ENCODE measurements around the gene TLR5.
"Not testable (repeated sequence)": the region's sequence is repeated elsewhere in the genome, so short reads cannot be mapped to it uniquely, and the experiment has no call there.

TLR5 gene

GRCh38 chr1:223176437-223176836 lies 33.4 kb upstream of the TLR5 start:
- no peak overlapping the region for H3K9ac ChIP-seq (ENCODE audit: low read depth, low read length)
- no peak overlapping the region for H3K4me3 ChIP-seq (ENCODE audit: low read length)
- no peak overlapping the region for H3K27ac ChIP-seq (ENCODE audit: low read length)
- H3K36me3 ChIP-seq (ENCODE audit: insufficient read depth, low read depth, low read length) = no peaks in the 10 kb centered on the region
- H3K27me3 ChIP-seq (ENCODE audit: insufficient read depth, low read length) = peaks cover 18% of the 10 kb centered on the region; the same call in 1 of the 2 replicates
- H3K4me1 ChIP-seq (ENCODE audit: insufficient read depth, low read length) = 0 out of 2 replicates have a peak, but pooled peaks cover 7% of the 10 kb centered on the region
- H3K9me3 ChIP-seq (ENCODE audit: insufficient read depth, low read depth, low read length) = no peaks in the 10 kb centered on the region

- H3K9ac ChIP-seq (ENCODE audit: low read depth, low read length) = no peak overlapping the region
These were observed 32.6 kb upstream of the TLR5 start for GRCh38 chr1:223175633-223176032.

GRCh38 chr1:223175032-223175431 lies 32.0 kb upstream of the TLR5 start:
- no peaks in the 10 kb centered on the region for H3K9me3 ChIP-seq (ENCODE audit: insufficient read depth, low read depth, low read length)
- H3K9ac ChIP-seq (ENCODE audit: low read depth, low read length) = no peak overlapping the region
- no peaks in the 10 kb centered on the region for H3K36me3 ChIP-seq (ENCODE audit: insufficient read depth, low read depth, low read length)
- no peaks in the 10 kb centered on the region for H3K4me1 ChIP-seq (ENCODE audit: insufficient read depth, low read length)
- H3K27me3 ChIP-seq (ENCODE audit: insufficient read depth, low read length) = 0 out of 2 replicates have a peak, but pooled peaks cover 7% of the 10 kb centered on the region
- H3K4me3 ChIP-seq (ENCODE audit: low read length) = no peak overlapping the region
- no peak overlapping the region for H3K27ac ChIP-seq (ENCODE audit: low read length)

More at GRCh38 chr1:223175633-223176032, 32.6 kb upstream of the TLR5 start:
- H3K27ac ChIP-seq (ENCODE audit: low read length) = no peak overlapping the region
- H3K27me3 ChIP-seq (ENCODE audit: insufficient read depth, low read length) = 0 out of 2 replicates have a peak, but pooled peaks cover 10% of the 10 kb centered on the region
- H3K4me3 ChIP-seq (ENCODE audit: low read length) = no peak overlapping the region
- H3K4me1 ChIP-seq (ENCODE audit: insufficient read depth, low read length) = 0 out of 2 replicates have a peak, but pooled peaks cover 2% of the 10 kb centered on the region
- no peaks in the 10 kb centered on the region for H3K9me3 ChIP-seq (ENCODE audit: insufficient read depth, low read depth, low read length)
- no peaks in the 10 kb centered on the region for H3K36me3 ChIP-seq (ENCODE audit: insufficient read depth, low read depth, low read length)

- H3K9me3 ChIP-seq (ENCODE audit: insufficient read depth, low read depth, low read length); H3K36me3 ChIP-seq (ENCODE audit: insufficient read depth, low read depth, low read length); H3K27me3 ChIP-seq (ENCODE audit: insufficient read depth, low read length); H3K27ac ChIP-seq (ENCODE audit: low read length); H3K9ac ChIP-seq (ENCODE audit: low read depth, low read length); H3K4me3 ChIP-seq (ENCODE audit: low read length); H3K4me1 ChIP-seq (ENCODE audit: insufficient read depth, low read length): not testable (repeated sequence)
These were observed 26.4 kb upstream of the TLR5 start for GRCh38 chr1:223169458-223169857.

GRCh38 chr1:223161321-223161720 lies 18.3 kb upstream of the TLR5 start:
- Histone ChIP-seq H3K4me3 (ENCODE audit: low read length) (no peak overlapping the region), H3K27me3 (ENCODE audit: insufficient read depth, low read length) (no peaks in the 10 kb centered on the region), H3K9ac (ENCODE audit: low read depth, low read length) (no peak overlapping the region), H3K36me3 (ENCODE audit: insufficient read depth, low read depth, low read length) (no peaks in the 10 kb centered on the region), H3K4me1 (ENCODE audit: insufficient read depth, low read length) (no peaks in the 10 kb centered on the region), H3K27ac (ENCODE audit: low read length) (no peak overlapping the region), H3K9me3 (ENCODE audit: insufficient read depth, low read depth, low read length) (no peaks in the 10 kb centered on the region)

DNA sequence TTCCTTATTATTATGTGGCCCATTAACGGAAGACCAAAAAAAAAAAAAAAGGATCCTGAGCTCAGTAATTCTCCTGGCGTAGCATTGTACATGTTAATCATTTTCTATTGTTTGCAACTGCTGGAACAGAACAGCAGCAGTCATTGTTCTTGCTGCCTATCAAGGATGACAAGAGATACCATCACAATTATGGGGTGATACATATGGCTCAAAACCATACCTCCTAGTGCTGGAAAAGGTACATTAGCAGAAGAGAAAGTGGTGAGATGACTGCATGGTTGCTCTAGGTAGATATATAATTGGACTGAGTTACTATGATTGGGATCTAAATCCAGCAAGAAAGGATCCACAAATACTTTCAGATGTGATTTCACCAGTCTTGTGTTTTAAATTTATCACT lies 13.3 kb upstream of the TLR5 start:
- Histone ChIP-seq H3K36me3 (ENCODE audit: insufficient read depth, low read depth, low read length) (no peaks in the 10 kb centered on the region), H3K9me3 (ENCODE audit: insufficient read depth, low read depth, low read length) (no peaks in the 10 kb centered on the region), H3K9ac (ENCODE audit: low read depth, low read length) (no peak overlapping the region), H3K4me1 (ENCODE audit: insufficient read depth, low read length) (no peaks in the 10 kb centered on the region), H3K27ac (ENCODE audit: low read length) (no peak overlapping the region), H3K4me3 (ENCODE audit: low read length) (no peak overlapping the region), H3K27me3 (ENCODE audit: insufficient read depth, low read length) (no peaks in the 10 kb centered on the region)

DNA sequence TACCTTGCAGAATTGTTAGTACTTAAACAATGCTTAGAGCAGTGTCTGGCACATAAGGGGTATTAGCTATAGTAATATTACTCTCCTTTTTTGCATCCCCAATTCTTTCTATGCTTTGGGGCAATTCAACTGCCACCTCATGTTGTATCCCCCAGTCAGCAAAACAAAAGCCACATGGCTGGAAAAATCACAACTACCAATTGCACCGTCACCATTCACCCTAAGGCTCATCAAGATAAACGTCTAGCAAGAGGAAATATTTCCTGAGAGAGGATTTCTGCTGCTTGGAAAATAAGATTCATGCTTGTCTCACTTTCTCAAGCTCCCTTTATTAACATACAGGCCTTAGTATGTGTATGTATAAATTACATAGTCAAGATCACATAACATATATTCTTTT lies 12.1 kb upstream of the TLR5 start:
- Histone ChIP-seq H3K9ac (ENCODE audit: low read depth, low read length) (no peak overlapping the region), H3K4me1 (ENCODE audit: insufficient read depth, low read length) (no peaks in the 10 kb centered on the region), H3K27me3 (ENCODE audit: insufficient read depth, low read length) (no peaks in the 10 kb centered on the region), H3K4me3 (ENCODE audit: low read length) (no peak overlapping the region), H3K36me3 (ENCODE audit: insufficient read depth, low read depth, low read length) (no peaks in the 10 kb centered on the region), H3K27ac (ENCODE audit: low read length) (no peak overlapping the region), H3K9me3 (ENCODE audit: insufficient read depth, low read depth, low read length) (no peaks in the 10 kb centered on the region)

GRCh38 chr1:223153177-223154119 lies 10.4 kb upstream of the TLR5 start:
- Histone ChIP-seq H3K9ac (ENCODE audit: low read depth, low read length) (no peak overlapping the region), H3K4me3 (ENCODE audit: low read length) (no peak overlapping the region), H3K27ac (ENCODE audit: low read length) (no peak overlapping the region)

DNA sequence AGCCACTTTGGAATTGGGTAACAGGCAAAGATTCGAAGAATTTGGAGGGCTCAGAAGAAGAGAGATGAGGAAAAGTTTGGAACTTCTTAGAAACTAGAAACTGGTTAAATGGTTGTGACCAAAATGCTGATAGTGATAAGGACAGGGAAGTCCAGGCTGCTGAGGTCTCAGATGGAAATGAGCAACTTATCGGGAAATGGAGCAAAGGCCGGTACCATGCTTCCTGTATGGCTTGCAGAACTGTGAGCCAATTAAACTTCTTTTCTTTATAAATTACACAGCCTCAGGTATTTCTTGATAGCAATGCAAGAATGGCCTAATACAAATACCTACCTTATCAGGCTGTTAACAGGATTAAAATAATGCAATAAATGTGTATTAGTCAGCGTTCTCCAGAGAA lies 9.4 kb upstream of the TLR5 start:
- no peaks in the 10 kb centered on the region; the same call in 1 of the 2 replicates for H3K27me3 ChIP-seq (ENCODE audit: insufficient read depth, low read length)
- no peaks in the 10 kb centered on the region for H3K9me3 ChIP-seq (ENCODE audit: insufficient read depth, low read depth, low read length)
- no peaks in the 10 kb centered on the region for H3K36me3 ChIP-seq (ENCODE audit: insufficient read depth, low read depth, low read length)
- H3K4me1 ChIP-seq (ENCODE audit: insufficient read depth, low read length) = no peaks in the 10 kb centered on the region
- H3K9ac ChIP-seq (ENCODE audit: low read depth, low read length) = no peak overlapping the region
- no peak overlapping the region for H3K27ac ChIP-seq (ENCODE audit: low read length)
- H3K4me3 ChIP-seq (ENCODE audit: low read length) = no peak overlapping the region

More at GRCh38 chr1:223153177-223154119, 10.4 kb upstream of the TLR5 start:
- Histone ChIP-seq H3K9me3 (ENCODE audit: insufficient read depth, low read depth, low read length) (no peaks in the 10 kb centered on the region), H3K4me1 (ENCODE audit: insufficient read depth, low read length) (no peaks in the 10 kb centered on the region), H3K36me3 (ENCODE audit: insufficient read depth, low read depth, low read length) (no peaks in the 10 kb centered on the region), H3K27me3 (ENCODE audit: insufficient read depth, low read length) (no peaks in the 10 kb centered on the region; the same call in 1 of the 2 replicates)

- Histone ChIP-seq H3K9me3 (ENCODE audit: insufficient read depth, low read depth, low read length) (no peaks in the 10 kb centered on the region), H3K36me3 (ENCODE audit: insufficient read depth, low read depth, low read length) (no peaks in the 10 kb centered on the region), H3K4me1 (ENCODE audit: insufficient read depth, low read length) (no peaks in the 10 kb centered on the region), H3K27ac (ENCODE audit: low read length) (no peak overlapping the region), H3K4me3 (ENCODE audit: low read length) (no peak overlapping the region), H3K9ac (ENCODE audit: low read depth, low read length) (no peak overlapping the region), H3K27me3 (ENCODE audit: insufficient read depth, low read length) (no peaks in the 10 kb centered on the region; the same call in 1 of the 2 replicates)
These were observed 7.4 kb upstream of the TLR5 start for GRCh38 chr1:223150443-223150842.

GRCh38 chr1:223147873-223148272 lies 4.8 kb upstream of the TLR5 start:
- Histone ChIP-seq H3K36me3 (ENCODE audit: insufficient read depth, low read depth, low read length) (no peaks in the 10 kb centered on the region), H3K4me1 (ENCODE audit: insufficient read depth, low read length) (no peaks in the 10 kb centered on the region), H3K27me3 (ENCODE audit: insufficient read depth, low read length) (peaks cover 20% of the 10 kb centered on the region), H3K9me3 (ENCODE audit: insufficient read depth, low read depth, low read length) (no peaks in the 10 kb centered on the region), H3K9ac (ENCODE audit: low read depth, low read length) (no peak overlapping the region), H3K27ac (ENCODE audit: low read length) (no peak overlapping the region), H3K4me3 (ENCODE audit: low read length) (no peak overlapping the region)

DNA sequence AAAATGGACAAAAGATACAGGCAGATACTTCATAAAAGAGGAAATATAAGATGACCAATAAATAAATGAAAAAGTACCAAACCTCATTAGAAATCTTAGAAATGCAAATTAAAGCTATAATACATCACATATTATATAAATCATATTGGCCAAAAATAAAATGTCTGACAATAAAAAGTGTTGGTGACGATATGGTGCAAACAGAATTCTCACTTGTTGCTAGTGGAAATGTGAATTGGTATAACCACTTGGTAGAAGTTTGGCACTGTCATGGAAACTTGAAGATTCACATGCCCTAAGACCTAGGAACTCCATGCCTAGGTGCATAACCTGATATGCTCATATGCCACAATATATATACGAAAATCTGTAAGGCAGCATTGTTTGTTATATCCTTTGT lies 4.4 kb upstream of the TLR5 start:
- Histone ChIP-seq H3K4me1 (ENCODE audit: insufficient read depth, low read length) (no peaks in the 10 kb centered on the region), H3K4me3 (ENCODE audit: low read length) (no peak overlapping the region), H3K9ac (ENCODE audit: low read depth, low read length) (no peak overlapping the region), H3K9me3 (ENCODE audit: insufficient read depth, low read depth, low read length) (no peaks in the 10 kb centered on the region), H3K27ac (ENCODE audit: low read length) (no peak overlapping the region), H3K27me3 (ENCODE audit: insufficient read depth, low read length) (peaks cover 24% of the 10 kb centered on the region), H3K36me3 (ENCODE audit: insufficient read depth, low read depth, low read length) (no peaks in the 10 kb centered on the region)

All from iPS-20b (cell line).